ENCODE data around the gene CREB5.
"Not testable (repeated sequence)": the region's sequence is repeated elsewhere in the genome, so short reads cannot be mapped to it uniquely, and the experiment has no call there.

GRCh38 chr7:28401567-28401966 lies 10.8 kb upstream of the CREB5 start:
- not testable (repeated sequence) for TF ChIP-seq POLR2A (IDR thresholded peaks at IDR 0.05; ENCODE audit: borderline replicate concordance, extremely low read depth, insufficient read depth, insufficient read length); CTCF (IDR thresholded peaks at IDR 0.05 in 2 of 3, conservative IDR thresholded peaks at IDR 0.05 in 1 of 3; ENCODE audit: borderline replicate concordance in 1 of 3, insufficient read depth in 1 of 3, low read depth in 2 of 3, low read length in 2 of 3); RAD21 (IDR thresholded peaks at IDR 0.05; ENCODE audit: low read depth); ZNF274 (IDR thresholded peaks at IDR 0.05; ENCODE audit: low read depth, low read length); POLR2AphosphoS5 (IDR thresholded peaks at IDR 0.05; ENCODE audit: low read depth, low read length); ZFX (IDR thresholded peaks at IDR 0.05); SIN3A (IDR thresholded peaks at IDR 0.05; ENCODE audit: low read depth)
- TF ChIP-seq, protein P1, sequence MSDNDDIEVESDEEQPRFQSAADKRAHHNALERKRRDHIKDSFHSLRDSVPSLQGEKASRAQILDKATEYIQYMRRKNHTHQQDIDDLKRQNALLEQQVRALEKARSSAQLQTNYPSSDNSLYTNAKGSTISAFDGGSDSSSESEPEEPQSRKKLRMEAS (IDR thresholded peaks at IDR 0.05): not testable (repeated sequence)
